A549 (cell line): ENCODE data around the gene NPAS2.

Experiments used
- CHD2 ChIP-seq: fragments of 150-350 bp; IDR thresholded peaks from 2 replicates; pipeline ENCODE4 v1.6.1; 2014; ENCODE audit warnings: low read length; ENCODE audit not compliant: partially characterized antibody
- CTCF ChIP-seq: fragments of >200 bp; sonication (Bioruptor Twin); formaldehyde crosslinking; IDR thresholded peaks from 3 replicates; pipeline ENCODE4 v1.5.1; 2016
- EP300 ChIP-seq, 2 experiments: fragments of >200 bp; sonication (Bioruptor Twin); formaldehyde crosslinking; IDR thresholded peaks; 2 replicates in 1 of 2; 3 replicates in 1 of 2; pipeline ENCODE4 v1.6.1; 2016 to 2017
- HOXA7 ChIP-seq: fragments of 250-450 bp; sonication (Bioruptor Pico); IDR thresholded peaks from 2 replicates; pipeline ENCODE4 v1.5.0; 2020; ENCODE audit warnings: mild to moderate bottlenecking, moderate library complexity
- HOXB5 ChIP-seq: fragments of 250-450 bp; sonication (Bioruptor Pico); IDR thresholded peaks from 2 replicates; pipeline ENCODE4 v1.5.0; 2020; ENCODE audit warnings: mild to moderate bottlenecking, moderate library complexity
- KDM1A ChIP-seq: fragments of 200-600 bp; sonication (generic); IDR thresholded peaks from 2 replicates; pipeline ENCODE4 v1.6.1; 2016; ENCODE audit warnings: low read depth, mild to moderate bottlenecking
- PBX3 ChIP-seq: IDR thresholded peaks from 2 replicates; pipeline ENCODE4 v1.6.1; 2012
- PHF8 ChIP-seq: fragments of 200-600 bp; sonication (generic); IDR thresholded peaks from 2 replicates; pipeline ENCODE4 v1.6.1; 2016; ENCODE audit warnings: low read depth, mild to moderate bottlenecking, antibody characterized with exemption, moderate library complexity, borderline replicate concordance
- POLR2A ChIP-seq: IDR thresholded peaks from 2 replicates; pipeline ENCODE4 v1.6.1; 2012; ENCODE audit warnings: mild to moderate bottlenecking, low read length
- RAD21 ChIP-seq, 2 experiments: fragments of >200 bp in 1 of 2; sonication (Bioruptor Twin) in 1 of 2; formaldehyde crosslinking in 1 of 2; IDR thresholded peaks in 1 of 2; conservative IDR thresholded peaks in 1 of 2; 2 replicates in 1 of 2; 3 replicates in 1 of 2; pipeline ENCODE4 v1.6.1; 2012 to 2018; ENCODE audit warnings: inconsistent platforms in 1 of 2
- REST ChIP-seq: fragments of 200-600 bp; sonication (generic); IDR thresholded peaks from 2 replicates; pipeline ENCODE4 v1.6.1; 2016; ENCODE audit warnings: antibody characterized with exemption, mild to moderate bottlenecking, moderate library complexity
- RNF2 ChIP-seq: fragments of 200-600 bp; sonication (generic); IDR thresholded peaks from 2 replicates; pipeline ENCODE4 v1.6.1; 2016; ENCODE audit warnings: low read depth, mild to moderate bottlenecking, antibody characterized with exemption, moderate library complexity, borderline replicate concordance
- USF2 ChIP-seq: fragments of 450-650 bp; IDR thresholded peaks from 2 replicates; pipeline ENCODE4 v1.6.1; 2014; ENCODE audit warnings: antibody characterized with exemption

- TF ChIP-seq USF2 = no peak
- TF ChIP-seq CTCF = no peak
- no peak for TF ChIP-seq HOXB5 (CRISPR knock-in tag)
- TF ChIP-seq POLR2A = no peak
- no peak for TF ChIP-seq CHD2
- no peak for TF ChIP-seq PHF8
- TF ChIP-seq REST = no peak
- no peak for TF ChIP-seq KDM1A
- TF ChIP-seq HOXA7 (CRISPR knock-in tag) = no peak
- no peak for TF ChIP-seq EP300 (IDR thresholded peaks at IDR 0.05)
- TF ChIP-seq RNF2 = no peak
- TF ChIP-seq RAD21 (conservative IDR thresholded peaks at IDR 0.05 in 1 of 2, IDR thresholded peaks at IDR 0.05 in 1 of 2) = no peak
- no peak for TF ChIP-seq PBX3
Observed at GRCh38 chr2:100793220-100793619, 26.7 kb upstream of the NPAS2 start.
